GM03348 (cell line): ENCODE data around the gene GOLGA1.
"Not testable (repeated sequence)": the region's sequence is repeated elsewhere in the genome, so short reads cannot be mapped to it uniquely, and the experiment has no call there.

Experiments
- DNase-seq: peaks from one replicate; pipeline ENCODE4 v3.0.0; 2012; ENCODE audit warnings: low spot score

Gene GOLGA1

DNA sequence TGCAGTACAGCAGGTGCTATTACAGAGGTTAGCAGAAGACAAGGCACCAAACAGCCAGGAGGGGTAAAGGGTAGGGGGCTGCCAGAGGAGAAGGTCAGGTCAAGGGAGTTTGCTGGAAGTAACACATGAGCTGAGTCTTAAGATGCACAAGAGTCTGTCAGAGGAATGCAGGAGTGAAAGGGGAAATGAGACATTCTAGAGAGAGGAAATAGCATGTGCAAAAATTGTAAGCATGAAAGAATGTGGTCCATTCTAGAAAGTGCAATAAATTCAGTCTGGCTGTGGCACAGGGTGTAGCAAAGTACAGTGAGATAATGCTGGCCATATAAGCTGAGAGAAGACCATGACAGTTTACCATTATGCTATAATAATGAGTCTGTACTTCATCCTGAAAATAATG is 6.6 kb downstream of the GOLGA1 start:
- DNase-seq: peak; percentile 66

DNA sequence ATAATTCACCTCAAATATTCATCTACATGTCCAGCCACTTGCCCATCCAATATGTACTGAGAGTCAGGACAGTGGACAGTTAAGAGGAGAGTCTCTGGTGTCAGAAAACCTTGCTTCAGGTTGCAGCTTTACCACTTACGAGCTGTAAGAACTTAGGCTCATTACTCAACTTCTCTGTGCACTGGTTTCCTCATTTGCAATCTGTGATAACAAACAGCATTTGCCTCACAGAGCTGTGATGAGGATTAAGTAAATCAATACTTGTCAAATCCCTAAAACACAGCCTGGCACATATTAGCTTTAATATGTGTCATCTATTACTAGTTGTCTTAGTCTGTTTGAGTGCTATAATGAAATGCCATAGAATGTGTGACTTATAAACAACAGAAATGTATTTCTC is 8.6 kb downstream of the GOLGA1 start:
- DNase-seq: no peak

DNA sequence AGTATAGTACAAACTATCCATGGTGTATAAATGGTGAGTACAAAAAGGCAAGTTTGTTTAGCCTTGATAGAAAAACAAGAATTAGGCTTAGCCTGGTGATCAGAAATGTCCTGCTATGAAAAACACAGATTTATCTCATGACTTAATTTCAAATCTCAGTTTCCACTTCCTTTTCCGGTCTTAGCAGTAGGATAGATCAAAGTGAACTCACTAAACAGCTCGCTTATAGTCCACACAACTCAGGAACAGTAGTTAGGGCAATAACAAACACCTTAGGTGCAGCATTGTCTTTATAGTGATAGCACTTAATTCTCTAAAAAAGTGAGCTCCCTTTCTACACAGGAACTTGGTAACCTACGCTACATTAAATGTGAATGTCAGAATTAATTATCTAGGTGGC is 11.4 kb downstream of the GOLGA1 start:
- no peak for DNase-seq

DNA sequence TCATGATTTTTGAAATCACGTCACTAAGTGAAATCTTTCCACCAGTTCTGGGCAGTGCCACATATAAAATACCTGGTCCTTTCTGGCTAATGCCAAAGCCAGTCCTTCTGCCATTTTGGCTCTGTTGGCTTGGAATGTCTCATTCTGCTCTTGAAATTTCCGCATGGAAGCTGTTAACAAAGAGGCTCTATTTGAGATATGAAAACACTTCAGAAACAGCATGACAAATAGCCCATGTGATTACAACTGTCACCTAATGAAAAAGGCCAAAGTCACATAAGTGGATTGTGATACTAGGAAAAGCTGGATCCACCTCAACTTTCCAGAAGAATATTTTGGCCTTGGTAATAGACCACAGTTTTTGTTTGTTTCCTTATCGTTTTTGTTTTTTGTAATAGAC is 12.8 kb downstream of the GOLGA1 start:
- DNase-seq: no peak

DNA sequence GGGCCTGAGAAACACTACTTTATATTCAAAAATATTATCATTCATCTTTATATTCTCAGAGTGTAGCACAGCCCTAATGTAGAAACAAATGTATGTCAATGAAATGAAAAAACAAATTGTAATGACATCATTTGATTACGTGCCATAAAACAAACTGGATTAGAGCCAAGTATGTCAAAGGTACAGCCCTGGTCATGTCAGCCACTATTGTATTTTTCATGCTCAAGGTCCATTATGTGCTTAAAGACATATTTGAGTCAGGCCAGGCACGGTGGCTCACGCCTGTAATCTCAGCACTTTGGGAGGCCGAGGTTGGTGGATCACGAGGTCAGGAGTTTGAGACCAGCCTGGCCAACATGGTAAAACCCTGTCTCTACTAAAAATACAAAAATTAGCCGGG is 20.5 kb downstream of the GOLGA1 start:
- DNase-seq: not testable (repeated sequence)

DNA sequence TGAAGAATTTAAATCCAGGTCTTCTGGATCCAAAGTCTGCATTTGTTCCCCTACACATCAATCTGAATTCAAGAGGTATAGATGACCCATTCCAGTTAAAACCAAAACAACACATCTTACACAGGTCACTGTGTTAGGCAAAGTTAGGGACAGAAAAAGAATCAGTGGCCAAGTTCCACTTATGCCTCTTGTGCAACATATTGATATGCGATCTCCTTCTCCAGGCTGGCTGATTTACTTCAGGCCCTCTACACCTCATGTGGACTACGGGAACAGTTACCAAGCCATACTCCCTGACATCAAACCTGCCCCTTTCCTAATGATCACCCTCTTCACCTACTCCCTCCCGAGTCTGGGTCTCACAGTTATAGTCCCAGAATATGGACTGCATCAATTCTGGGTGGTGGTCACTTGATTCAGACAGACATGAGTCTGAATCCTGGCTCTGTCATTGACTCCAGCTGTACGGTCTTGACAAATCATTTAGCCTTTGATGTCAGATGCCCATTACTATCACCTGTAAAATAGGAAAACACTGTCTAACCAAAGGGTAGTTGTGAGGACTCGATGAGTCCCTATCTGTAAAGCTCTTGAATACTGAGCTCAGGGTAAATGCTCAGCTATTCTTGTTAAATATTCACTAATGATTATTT is 26.0 kb downstream of the GOLGA1 start:
- no peak for DNase-seq

DNA sequence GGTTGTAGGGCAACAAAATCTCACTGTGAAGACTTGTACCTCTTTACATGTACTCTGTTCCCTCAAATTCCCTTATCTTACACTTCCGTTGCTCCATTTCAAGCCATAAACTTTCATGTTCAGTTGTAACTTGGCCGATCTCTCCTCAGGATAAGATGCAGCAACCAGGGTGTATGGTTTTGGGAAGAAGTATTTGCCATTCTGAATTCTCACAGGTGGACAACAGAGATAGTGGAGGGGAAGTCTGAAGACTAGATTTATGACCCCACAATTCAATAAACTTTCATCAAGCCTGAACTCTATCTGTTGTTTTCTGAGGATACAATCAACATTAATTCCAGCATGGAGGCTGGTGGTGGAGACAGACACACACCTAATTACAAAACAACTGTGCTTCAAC is 27.5 kb downstream of the GOLGA1 start:
- DNase-seq: no peak

DNA sequence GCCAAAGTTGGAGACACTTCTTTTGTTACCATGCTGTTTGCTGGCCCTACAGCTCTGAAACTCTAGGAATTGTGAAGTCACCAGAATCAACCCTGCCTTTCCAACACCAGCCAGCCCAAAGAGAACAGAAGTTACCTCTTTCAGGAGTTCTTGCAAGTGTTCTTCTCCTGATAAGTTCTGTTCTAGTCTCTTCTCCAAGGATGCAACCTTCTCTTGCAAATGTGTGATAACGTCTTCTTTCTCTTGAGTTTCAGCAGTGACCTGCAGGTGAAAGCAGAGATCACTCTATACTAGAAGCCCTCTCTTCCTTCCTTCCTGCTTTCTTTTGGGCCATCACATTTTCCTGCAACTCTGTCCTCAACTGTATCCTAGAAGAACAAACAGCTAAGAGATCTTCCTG is 29.1 kb downstream of the GOLGA1 start:
- DNase-seq: no peak

DNA sequence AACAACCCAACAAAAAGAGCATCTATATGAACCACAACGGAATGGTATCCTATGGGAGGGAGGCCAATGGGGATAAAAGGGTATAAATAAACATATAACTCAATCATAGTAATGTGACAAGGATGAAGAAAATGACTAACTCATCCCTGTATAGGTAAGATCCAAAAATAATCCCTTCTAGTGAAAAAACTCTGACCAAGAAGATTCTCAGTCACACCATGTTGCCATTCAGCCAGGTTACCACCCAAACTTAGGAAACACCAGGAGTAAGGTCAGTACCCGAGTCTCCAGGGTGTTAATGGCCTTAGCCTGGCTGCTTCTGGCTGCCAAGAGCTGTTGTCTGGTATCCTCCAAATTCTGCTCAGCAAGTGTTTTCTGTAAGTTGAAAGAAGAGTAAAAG is 32.8 kb downstream of the GOLGA1 start:
- DNase-seq: no peak

DNA sequence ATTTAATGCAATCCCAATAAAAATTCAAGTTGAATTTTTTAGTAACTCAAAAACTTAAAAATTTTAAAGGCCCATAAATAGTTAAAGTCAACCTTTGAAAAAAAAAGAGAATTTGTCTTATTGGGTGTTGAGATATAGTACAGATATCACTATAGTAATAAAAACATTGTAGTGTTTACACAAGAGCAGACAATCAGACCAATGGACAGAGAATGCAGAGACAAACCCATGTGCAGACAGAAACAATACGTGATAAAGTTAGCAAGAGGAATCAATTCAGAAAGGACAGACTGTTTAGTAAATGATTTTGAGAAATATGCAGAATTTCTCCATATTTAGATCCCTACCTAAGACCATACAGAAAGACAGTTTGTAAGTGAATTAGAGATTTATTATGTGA is 33.9 kb downstream of the GOLGA1 start:
- no peak for DNase-seq

DNA sequence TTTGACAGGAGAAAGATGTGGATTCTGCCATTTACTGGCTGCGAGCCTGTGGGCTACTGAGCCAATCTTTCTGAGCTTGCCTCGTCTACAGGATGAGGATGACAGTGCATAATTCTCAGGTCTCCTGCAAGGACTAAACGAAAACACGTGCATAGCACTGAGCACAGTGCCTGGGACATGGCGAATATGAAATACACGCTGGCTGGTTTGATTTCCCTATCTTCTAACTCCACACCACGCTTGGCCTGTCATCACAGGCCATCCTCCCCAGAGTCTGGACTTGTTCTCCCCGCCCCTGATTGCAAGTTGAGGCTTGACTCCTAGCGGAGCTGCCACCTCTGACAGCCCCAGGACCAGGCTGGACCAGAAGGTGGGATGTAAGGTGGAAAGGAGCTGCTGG is 41.0 kb downstream of the GOLGA1 start:
- no peak for DNase-seq

DNA sequence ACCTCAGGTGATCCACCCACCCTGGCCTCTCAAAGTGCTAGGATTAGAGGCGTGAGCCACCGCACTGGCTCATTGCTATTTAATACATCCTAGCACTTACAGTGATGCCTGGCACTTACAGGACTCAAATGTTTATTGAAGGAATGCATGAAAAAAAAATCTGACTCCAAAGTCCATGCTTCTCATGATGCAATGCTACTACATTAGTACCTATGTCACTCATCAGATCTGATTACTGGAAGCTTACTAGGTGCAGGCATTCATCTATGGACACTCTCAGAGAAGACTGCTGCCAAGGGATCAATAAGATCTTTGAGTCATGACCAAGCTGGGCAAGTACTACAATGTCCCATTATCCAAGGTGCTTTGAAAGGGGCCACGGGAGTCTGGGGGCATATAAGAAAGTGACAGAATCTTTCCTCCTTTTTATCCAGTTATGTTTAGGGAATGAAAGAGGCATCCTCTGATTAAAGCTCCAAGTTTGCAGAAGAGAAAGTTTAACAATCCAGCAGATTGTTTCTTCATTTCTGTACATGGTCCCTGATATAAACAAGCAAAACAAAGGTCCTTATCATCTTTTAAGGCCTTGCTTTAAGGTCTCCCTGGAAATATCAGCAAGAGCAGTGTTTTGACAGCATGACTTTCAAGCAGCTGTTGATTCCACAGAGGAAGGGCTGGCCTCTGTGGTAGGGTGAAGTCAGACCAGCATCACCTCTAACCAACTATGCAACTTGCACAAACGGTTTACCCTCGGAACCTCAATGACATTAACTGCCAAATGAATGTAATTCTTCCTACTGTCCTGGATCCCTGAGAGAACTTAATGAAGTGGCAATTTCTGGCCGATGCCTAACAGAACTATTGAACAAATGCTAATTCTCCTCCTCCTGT is 43.1 kb downstream of the GOLGA1 start:
- no peak for DNase-seq

DNA sequence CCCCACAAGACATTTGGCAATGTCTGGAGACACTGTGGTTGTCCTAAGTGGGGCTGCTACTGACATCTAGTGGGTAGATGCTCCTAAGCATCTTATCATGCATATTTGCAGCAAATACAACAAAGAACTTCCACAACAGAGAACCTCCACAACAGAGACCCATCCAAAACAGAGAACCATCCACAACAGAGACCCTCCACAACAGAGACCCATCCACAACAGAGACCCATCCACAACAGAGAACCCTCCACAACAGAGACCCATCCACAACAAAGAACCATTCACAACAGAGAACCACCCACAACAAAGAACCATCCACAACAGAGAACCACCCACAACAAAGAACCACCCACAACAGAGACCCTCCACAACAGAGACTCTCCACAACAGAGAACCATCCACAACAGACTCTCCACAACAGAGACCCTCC is 46.1 kb downstream of the GOLGA1 start:
- peak; percentile 46 for DNase-seq

DNA sequence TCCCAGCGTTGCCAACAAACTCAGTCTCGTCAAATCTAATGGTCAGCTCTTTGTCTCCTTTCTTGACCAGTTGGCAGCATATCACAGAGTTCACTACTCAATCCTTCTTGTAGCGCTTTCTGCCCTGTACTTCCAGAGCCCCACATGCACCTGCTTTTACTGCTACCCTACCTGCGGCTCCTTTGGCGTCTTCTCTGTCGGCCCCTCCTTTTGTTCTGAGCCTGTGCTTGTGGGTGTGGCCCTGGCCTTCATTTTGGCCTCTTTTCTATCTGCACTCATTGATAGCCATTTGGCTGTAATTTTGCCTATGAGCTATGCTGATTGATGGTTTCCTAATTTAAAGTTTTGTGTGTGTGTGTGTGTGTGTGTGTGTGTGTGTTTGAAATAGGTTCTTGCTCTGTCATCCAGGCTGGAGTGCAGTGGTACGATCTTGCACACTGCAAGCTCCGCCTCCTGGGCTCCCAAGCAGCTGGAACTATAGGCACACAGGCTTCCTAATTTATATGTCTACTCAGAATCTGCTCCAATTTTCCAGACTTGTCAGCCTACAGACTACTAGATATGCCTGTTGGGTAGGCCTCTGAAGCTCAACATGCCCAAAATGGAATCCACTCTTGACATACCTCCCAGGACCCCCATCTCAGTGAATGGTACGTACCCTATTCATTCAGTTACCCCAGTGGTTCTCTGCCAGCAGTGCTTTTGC is 46.7 kb downstream of the GOLGA1 start:
- no peak for DNase-seq

DNA sequence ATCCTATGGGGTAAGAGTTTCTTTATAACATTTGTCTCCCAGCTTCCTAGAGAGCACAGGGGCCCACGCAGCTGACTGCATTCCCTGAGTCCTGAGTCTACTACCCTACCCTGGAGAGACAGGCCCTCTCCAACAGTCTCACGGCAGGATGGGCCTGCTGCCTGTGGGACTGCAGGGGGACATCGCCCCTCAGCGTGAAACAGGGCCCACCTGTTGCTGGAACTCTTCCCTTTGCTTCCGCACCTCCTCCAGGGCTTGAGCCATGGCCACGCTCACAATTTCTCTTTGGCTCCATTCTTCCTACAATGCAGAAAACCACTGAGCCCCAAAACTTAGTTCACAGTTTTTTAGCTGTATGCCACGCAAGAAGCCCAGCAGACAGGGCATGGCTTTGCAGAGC is 50.7 kb downstream of the GOLGA1 start:
- no peak for DNase-seq

DNA sequence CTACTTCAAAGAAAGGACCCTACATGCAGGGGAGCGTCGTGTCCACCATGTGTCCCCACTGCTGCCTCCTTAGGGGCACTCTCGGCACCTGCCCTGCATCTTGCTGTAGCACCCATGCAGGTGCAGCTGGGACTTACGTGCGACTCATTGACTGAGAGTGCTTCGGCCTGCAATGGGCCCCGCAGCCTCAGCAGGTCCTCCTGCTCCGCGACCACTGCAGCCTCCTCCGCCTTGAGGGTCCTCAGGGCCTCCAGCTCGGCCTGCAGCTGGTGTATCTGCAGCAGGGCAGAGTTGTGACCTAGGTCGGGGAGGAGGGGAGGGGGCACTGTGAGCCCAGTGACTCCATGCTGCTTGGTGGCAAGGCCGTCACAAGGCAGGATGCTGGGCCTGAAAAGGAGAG is 51.9 kb downstream of the GOLGA1 start:
- DNase-seq: no peak

DNA sequence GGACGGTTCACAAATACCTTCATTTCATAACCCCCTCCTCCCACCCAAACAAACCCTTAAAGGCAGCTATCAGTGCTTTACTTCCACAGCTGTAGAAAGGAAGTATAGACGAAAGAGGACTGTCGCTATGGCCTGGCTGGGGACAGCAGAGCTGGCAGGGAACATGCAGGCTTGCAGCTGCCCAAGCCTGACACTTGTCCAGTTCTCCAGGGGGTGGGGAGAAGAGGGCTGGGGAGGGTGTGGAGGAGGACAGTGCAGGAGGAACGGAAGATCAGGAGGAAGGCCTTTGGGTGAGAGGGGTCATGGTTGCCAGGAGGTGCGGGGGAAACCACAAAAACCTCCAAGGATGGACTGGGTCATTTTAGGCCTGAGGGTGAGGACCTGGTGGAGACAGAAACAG is 53.1 kb downstream of the GOLGA1 start:
- no peak for DNase-seq

DNA sequence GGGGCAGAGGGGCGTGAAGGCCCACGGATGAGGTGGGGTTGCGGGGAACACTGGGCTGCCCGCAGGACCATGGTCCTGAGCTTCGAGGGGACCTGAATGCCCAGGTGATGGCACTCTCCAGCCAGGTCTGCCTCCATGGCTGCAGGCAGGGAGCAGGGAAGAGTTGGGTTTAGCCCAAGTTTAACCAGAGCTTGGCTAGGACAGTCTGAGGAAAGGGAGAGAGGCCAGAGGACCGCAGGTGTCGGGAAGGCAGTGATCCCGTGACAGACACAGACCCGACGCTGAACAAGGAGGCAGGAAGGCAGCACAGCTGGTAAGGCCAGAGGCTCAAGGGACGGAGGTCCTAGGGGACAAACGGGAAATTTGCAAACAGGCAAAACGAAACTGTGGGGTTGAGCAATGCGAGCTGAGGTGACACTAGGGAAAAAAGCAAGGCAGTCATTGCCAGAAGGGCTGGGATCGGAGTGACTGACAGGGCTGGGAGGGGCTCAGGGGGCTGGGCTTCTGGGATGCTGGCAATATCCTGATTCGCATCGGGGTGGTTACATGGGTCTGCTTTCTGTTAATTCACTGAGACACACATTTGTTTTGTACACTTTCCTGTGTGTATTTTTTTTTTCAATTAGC is 53.9 kb downstream of the GOLGA1 start:
- DNase-seq: no peak

DNA sequence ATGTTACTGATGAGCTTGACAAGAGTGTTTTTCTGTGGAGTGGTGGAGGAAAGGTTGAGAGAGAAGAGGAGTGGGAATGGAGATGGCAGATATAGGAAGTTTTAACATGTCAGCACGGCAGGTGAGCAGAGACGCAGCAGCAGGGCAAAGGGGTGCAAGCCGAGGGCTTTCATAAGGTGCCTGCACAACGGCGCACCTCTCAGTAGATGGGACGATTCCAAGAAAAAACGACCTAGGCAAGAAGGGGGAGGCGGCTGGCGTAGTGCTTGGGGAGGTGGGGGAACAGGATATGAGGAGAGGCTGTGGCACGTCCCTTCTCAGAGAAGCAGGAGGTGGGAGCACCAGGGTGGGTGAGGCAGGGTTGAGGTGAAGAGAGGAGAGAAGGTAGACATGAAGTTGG is 54.4 kb downstream of the GOLGA1 start:
- DNase-seq: no peak

DNA sequence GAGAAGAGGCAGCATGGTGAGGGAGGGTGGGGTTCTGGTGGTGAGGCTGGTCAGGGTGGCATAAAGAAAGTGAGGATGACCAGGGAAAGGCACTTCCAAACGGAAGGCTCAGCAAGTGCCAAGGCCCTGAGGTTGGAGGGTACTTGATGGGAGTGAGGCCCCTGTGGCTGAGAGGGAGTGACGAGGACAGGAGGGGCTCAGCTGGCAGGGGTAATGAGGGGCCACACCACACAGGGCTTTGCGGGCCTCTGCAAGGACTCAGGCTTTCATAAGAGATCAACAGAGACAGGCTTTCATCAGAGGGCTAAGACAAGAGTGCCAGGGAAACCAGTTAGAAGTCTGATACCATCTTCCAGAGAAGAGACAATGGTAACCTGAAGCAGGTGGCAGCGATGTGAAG is 55.3 kb downstream of the GOLGA1 start:
- no peak for DNase-seq

DNA sequence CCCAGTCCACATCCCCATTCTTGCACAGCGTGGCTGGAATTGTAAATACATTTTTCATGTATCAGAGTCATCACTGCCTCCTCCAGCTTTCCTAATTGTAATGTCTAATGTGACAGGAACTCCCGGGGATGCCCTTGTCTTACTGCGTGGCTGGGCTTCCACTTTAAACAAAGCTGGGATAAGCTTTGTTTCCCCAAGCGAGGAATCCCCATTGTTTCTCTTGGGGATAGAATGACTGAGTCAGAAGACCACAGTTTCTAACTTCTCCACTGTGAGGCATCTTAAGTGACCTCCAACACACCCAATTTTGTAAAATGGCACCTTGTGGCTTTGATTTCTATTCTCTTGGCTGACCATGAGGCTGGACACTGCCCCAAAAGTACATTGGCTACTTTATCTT is 56.5 kb downstream of the GOLGA1 start:
- DNase-seq: no peak

DNA sequence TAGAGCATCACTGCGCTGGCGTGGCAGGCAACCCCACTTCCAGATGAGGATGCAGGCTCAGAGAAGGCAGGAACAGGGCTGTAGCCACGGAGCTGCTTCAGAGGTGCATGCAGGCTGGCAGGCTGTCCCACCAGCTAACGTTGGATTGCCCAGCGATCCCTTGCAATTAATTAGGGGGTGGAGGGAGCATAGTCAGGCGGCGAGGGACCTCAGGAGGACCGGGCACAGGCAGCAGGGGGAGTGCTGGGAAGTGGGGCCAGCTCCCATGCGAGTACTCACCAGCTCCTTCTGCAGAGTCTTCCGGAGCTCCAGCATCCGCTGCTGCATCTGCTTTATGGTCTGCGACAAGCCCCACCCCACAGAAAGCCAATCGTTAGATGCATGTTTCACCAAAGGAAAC is 58.7 kb downstream of the GOLGA1 start:
- DNase-seq: no peak
